Measurements from ENCODE around the gene ZC3HAV1. TPM values are rescaled to one million over a fixed set of nuclear protein-coding genes. Genes with fewer than 3 reads are reported as not detected.

ZC3HAV1 gene
- total and polyA plus RNA-seq, 12 donors = 7.7 to 50.8 (median 37.1) TPM

DNA sequence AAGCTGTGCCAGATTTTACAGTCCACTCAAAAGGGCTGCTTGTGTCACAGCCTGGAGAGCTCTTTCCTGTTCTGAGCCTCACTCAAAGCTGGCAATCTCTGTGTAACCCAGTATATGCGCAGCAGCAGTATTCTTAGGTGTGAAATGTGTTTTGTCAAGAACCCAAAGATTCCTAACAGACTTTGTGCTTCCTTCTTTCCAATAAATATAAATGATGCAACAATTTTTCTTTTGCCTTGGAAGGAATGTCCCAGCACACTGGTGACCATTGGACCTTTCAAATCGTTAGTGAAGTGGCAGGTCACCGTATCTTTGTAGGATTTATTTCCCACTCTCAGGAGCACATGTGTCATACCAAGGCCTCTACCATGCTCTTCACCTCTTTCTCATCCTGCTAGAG is 5.6 kb upstream of the ZC3HAV1 start:
- Histone ChIP-seq H3K27ac (no peak overlapping the region), H3K4me1 (replicated peaks in 1 of 2) (peaks cover 2 to 6% of the 10 kb centered on the region in 2 donors), H3K9me3 (replicated peaks in 1 of 3) (no peaks in the 10 kb centered on the region), H3K36me3 (replicated peaks in 1 of 2) (no peaks in the 10 kb centered on the region), H3K27me3 (no peaks in the 10 kb centered on the region), H3K4me3 (no peak overlapping the region)
- no peak for DNase-seq
- intact Hi-C loops (cut with DNase I) = no loop called here
- TF ChIP-seq POLR2A (IDR thresholded peaks at IDR 0.05) = no peak
- TF ChIP-seq, protein P1, sequence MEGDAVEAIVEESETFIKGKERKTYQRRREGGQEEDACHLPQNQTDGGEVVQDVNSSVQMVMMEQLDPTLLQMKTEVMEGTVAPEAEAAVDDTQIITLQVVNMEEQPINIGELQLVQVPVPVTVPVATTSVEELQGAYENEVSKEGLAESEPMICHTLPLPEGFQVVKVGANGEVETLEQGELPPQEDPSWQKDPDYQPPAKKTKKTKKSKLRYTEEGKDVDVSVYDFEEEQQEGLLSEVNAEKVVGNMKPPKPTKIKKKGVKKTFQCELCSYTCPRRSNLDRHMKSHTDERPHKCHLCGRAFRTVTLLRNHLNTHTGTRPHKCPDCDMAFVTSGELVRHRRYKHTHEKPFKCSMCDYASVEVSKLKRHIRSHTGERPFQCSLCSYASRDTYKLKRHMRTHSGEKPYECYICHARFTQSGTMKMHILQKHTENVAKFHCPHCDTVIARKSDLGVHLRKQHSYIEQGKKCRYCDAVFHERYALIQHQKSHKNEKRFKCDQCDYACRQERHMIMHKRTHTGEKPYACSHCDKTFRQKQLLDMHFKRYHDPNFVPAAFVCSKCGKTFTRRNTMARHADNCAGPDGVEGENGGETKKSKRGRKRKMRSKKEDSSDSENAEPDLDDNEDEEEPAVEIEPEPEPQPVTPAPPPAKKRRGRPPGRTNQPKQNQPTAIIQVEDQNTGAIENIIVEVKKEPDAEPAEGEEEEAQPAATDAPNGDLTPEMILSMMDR (IDR thresholded peaks at IDR 0.05) = no peak
- WGBS, 4 donors = 79 to 87% (median 87%) methylated on average over 3 of the region's 3 CpGs

DNA sequence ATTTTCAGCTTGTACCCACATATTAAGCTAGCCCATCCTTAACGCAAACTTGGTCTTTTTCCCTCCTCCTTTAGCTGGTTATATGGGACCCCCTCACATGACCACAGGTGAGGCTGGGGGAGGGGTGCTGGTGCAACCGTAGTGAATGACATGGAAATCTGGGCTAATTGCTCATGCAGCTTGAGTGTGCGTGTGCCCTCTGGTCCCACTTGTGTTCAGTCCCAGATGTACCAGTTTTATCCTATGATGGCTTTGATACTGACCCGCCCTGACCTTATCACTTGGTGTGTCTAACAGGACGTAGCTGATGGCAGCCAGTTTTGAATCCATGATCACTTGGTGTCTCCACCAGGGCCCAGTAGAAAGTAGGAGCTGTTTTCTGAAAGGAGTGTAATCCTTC is 5.1 kb upstream of the ZC3HAV1 start:
- TF ChIP-seq, protein P1 (IDR thresholded peaks at IDR 0.05) = no peak
- TF ChIP-seq POLR2A (IDR thresholded peaks at IDR 0.05) = no peak
- intact Hi-C loops (cut with DNase I) = no loop called here
- H3K27me3 ChIP-seq = no peaks in the 10 kb centered on the region

DNA sequence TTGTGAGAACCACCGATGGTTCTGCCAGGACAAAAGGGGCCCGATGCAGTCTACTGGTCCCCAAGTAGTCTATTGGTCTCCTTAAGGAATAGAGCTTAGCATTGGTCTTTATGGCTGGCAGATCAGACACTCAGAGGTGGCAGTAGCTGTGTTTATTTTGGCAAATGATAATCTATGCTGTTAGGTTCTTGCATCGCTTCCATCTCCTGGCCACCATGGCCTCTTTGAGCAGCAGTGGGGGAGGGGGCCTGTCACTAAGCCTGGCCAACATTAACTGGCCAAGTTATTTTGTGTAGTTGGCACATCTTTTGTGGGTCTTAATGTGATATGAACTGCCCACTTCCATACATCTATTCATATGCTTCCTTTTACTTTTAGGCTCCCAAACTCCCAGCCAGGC is 4.5 kb upstream of the ZC3HAV1 start:
- H3K27ac ChIP-seq = no peak overlapping the region
- WGBS, 4 donors = 88 to 94% (median 91%) methylated on average over 3 of the region's 3 CpGs
- TF ChIP-seq, protein P1 (IDR thresholded peaks at IDR 0.05) = no peak
- TF ChIP-seq POLR2A (IDR thresholded peaks at IDR 0.05) = no peak
- peaks cover 4 to 6% of the 10 kb centered on the region in 2 donors for H3K4me1 ChIP-seq (replicated peaks in 1 of 2)
- DNase-seq = no peak
- no peaks in the 10 kb centered on the region for H3K9me3 ChIP-seq (replicated peaks in 1 of 3)
- no peak overlapping the region for H3K4me3 ChIP-seq
- H3K27me3 ChIP-seq = no peaks in the 10 kb centered on the region
- H3K36me3 ChIP-seq (replicated peaks in 1 of 2) = no peaks in the 10 kb centered on the region
- intact Hi-C loops (cut with DNase I) = no loop called here

More for the DNA sequence above, 5.1 kb upstream of the ZC3HAV1 start:
- no peak for DNase-seq
- H3K4me1 ChIP-seq (replicated peaks in 1 of 2) = peaks cover 4 to 6% of the 10 kb centered on the region in 2 donors
- no peaks in the 10 kb centered on the region for H3K36me3 ChIP-seq (replicated peaks in 1 of 2)
- WGBS, 4 donors = 70 to 90% (median 86%) methylated on average over 3 to 5 of the region's 5 CpGs
- no peak overlapping the region for H3K27ac ChIP-seq
- H3K9me3 ChIP-seq (replicated peaks in 1 of 3) = no peaks in the 10 kb centered on the region
- no peak overlapping the region for H3K4me3 ChIP-seq

DNA sequence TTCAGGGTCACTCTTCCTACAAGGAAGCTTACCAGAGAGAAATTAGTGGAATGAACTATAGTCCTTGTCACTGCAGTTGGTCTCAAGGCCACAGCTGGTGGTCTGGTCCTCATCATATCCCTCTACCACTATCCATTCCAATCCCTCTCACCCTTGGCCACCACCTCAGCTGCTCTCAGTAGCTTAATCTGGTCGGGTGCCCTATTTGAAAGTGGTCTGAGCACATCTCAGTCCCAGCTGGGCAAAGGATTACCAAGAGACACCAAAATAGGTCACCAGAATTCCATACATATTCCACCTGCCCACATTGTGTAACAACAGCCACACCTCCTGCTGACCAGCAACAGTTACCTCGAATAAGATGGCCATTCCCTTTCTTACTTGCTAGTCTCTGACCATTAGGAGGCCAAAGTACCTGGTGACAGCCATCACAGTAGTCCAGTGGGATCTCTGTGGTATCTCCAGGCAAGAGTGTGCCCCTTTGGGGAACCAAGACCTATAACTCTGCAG is 3.3 kb upstream of the ZC3HAV1 start:
- no peaks in the 10 kb centered on the region for H3K9me3 ChIP-seq (replicated peaks in 1 of 3)
- H3K27ac ChIP-seq = no peak overlapping the region
- intact Hi-C loops (cut with DNase I) = no loop called here
- no peaks in the 10 kb centered on the region for H3K36me3 ChIP-seq (replicated peaks in 1 of 2)
- DNase-seq = no peak
- no peaks in the 10 kb centered on the region for H3K27me3 ChIP-seq
- H3K4me3 ChIP-seq = no peak overlapping the region
- TF ChIP-seq POLR2A (IDR thresholded peaks at IDR 0.05) = no peak
- TF ChIP-seq, protein P1 (IDR thresholded peaks at IDR 0.05) = no peak
- H3K4me1 ChIP-seq (replicated peaks in 1 of 2) = peaks cover 4 to 6% of the 10 kb centered on the region in 2 donors
- 74 to 100% (median 91%) methylated on average over 2 of the region's 2 CpGs for WGBS, 4 donors

Data from adrenal gland (tissue), 12 donors.